ENCODE measurements around the gene DCXR.

The DCXR gene

DNA sequence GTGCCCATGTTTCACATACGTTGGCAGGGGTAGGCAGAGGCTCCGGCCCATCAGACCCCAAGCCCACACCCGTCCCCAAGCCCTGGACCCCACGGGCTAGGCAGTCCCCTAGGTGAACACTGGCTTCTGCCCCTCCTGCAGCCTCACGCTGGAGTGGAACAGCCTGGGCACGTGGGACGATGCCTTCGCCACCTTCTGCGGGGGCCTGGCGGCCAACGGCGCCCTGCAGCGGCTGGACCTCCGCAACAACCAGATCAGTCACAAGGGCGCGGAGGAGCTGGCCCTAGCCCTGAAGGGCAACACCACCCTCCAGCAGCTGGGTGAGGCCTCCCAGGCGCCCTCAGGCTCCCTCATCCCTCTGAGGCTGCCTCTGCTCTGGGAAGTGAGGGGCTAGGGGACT is 12.6 kb downstream of the DCXR start:
- H3K4me3 ChIP-seq (ENCODE audit: low read depth, low read length) = no peak overlapping the region

DNA sequence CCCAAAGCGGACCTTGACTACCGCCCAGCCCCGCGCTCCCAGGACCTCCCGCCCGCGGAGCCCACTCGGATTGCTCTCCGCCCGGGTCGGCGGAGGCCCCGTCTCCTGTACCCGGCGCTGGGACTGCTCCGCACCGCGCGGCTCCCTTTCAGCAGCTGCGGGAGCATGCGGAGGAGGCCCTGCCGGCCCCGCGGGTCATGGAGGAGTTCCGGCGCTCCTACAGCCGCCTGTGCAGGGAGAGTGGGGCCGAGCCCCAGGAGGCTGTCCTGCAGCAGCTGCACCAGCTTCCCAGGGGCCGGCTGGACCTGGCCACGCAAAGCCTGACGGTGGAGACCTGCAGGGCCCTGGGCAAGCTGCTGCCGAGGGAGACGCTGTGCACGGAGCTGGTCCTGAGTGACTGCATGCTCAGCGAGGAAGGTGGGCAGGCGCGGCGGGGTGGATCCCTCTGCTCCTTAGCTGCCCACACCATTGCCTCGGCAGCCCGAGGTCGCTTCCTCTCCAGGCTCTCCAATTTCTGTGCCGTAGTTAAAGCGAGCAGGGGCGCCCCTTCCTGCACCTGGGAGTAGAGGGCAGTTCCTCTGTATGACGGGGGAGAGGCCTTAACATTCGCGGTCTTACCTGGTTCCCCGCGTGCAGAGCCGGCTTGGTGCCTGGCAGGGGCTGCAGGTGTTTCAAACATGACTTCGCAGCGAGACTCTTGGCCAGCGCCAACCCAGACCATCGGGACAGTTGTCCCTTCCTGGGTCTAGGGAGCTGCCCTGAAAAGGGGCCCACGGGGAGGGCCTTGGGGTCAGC is 13.9 kb downstream of the DCXR start:
- peak overlapping the region; percentile 58 for H3K4me3 ChIP-seq (ENCODE audit: low read depth, low read length)

DNA sequence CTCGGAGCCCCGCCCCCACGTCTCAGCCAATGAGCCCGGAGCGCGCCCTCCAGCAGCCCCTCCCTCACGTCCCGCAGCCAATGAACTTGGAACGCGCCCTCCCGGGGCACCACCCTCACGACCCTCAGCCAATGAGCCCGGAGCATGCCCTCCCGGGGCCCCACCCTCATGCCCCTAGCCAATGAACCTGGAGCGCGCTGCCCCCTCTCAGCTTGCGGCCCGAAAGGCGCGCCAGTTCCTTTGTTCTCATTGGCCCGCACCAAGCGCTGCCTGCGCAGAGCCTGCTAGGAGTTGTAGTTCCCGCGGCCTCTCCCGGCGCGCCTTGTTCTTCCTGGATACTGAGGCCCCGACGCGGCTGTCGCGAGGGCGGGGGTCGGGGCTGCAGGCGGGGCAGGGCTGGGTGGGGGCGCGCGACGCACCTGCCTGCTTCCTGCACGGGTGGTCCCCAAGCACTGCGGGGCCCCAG is 14.5 kb downstream of the DCXR start, which contains the start of gene LRRC45:
TSS of gene LRRC45 (plus strand) at position 325 of the 466 bp plus-strand sequence. CDS start 339 bp downstream, outside the sequence.
- peak within 1 kb of the TSS; percentile 85 for H3K4me3 ChIP-seq (ENCODE audit: low read depth, low read length)

DNA sequence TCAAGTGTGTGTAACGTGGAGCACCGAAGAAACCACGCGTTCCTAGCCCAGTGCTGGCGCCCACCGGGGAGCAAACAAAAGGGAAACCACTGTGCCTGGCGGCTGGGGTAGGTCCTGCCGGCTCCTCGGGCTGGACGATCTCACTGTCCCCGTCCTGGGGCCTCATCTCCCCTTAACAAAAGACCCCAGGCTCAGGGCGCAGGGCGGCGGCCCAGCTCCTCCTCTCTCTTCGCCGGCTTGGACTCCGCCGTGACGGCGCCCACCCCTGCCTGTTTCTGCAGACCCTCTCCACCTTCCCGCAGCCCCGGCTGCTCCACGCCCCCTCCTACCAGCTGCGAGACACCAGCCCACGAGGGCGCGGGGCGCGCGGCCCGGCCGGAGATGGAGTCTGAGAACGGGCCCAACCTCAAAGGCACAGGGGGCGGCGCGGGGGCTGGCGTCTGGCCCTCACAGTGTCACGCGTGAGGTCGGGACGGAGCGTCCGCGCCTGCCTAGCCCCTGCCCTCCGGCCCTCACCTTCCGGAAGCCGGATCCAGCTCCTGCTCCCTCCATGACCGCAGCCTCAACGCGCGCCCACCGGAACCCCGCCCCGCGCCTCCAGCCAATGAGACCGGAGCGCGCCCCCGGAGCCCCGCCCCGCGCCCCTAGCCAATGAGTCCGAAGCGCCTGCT is 15.1 kb downstream of the DCXR start, which contains the start of gene CENPX:
TSS of gene CENPX (minus strand) at position 569 of the 671 bp plus-strand sequence. CDS start at position 552, 17 bp downstream.
- H3K4me3 ChIP-seq (ENCODE audit: low read depth, low read length) = peak within 1 kb of the TSS; percentile 85

DNA sequence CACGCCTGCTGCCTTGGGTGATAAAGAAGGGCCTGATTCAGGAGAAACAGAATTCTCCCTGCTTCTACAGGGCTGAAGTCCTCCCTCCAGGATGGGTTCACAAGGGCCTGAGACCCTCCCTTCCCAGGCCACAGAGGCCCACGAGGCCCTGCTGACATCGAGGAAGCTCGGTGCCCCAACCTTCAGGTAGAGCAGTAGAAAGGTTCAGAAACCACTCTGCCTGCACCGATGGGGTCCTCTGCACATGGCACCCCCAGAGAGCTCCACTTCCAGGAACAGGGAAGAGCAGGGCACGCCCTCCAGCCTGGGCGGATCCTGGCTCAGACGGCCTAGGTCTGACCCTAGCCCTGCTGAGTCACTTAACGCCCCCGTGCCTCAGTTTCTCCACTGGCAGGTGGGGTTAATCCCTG is 15.6 kb downstream of the DCXR start:
- peak overlapping the region; percentile 85 for H3K4me3 ChIP-seq (ENCODE audit: low read depth, low read length)

DNA sequence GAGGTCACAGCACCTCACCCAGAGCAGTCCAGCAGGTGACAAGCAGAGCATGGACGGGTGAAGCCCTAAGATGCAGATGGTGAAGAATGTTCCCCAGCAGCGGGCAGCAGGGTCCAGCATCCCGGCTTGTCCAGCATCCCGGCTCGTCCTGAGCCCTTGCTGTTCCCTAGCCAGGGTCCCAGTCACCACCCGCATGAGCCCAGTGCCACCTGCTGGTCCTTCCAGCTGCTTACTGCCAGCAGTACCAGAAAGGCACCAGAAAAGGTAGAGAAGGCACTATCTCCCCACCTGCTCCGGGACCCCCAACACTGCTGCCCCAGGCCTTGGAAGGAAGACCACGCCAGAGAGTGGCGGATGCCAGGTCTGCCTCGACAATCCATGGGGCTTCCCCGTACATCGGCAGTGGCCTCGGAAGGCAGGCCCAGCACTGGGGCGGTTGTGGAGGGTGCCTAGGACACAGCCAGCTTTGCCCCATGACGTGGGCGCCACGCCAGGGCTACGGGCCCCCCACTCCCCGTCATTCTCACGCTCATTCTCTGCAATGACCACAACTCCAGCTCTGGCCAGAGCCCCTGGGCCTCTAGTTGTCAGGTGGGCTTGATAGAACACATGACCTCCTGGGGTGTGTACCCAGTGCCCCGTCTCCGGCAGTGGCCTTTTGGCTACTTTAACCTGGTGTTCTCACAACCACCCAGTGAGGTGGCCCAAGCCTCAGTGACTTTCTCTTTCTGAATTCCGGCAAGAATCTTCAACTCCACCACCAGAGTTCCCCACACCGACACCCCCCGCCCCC is 16.2 kb downstream of the DCXR start:
- H3K4me3 ChIP-seq (ENCODE audit: low read depth, low read length) = no peak overlapping the region

DNA sequence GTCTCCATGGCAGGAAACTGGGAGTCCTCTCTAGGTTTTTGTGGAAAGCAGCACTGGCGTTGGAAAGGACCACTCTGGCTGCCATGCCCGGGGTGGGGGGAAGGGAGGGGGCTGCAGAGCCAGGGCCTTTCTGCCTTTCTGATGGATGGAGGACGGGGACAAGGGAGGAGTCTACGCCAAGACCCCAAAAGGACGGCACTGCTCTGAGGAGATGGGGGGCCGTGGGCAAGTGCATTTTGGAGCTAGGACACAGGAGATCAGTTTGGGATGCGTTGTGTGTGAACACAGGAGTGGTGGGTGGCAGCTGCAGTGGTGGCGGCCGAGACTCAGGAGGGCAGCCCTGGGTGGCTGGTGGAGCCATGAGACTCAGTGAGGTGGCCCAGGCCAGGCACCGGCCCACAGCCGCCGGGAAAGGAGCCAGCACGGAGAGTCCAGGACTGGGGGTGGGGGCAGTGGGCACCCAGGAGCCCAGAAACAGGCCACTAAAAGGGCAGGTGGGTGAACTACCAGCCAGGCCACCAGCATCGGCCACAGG is 16.9 kb downstream of the DCXR start:
- H3K4me3 ChIP-seq (ENCODE audit: low read depth, low read length) = no peak overlapping the region

DNA sequence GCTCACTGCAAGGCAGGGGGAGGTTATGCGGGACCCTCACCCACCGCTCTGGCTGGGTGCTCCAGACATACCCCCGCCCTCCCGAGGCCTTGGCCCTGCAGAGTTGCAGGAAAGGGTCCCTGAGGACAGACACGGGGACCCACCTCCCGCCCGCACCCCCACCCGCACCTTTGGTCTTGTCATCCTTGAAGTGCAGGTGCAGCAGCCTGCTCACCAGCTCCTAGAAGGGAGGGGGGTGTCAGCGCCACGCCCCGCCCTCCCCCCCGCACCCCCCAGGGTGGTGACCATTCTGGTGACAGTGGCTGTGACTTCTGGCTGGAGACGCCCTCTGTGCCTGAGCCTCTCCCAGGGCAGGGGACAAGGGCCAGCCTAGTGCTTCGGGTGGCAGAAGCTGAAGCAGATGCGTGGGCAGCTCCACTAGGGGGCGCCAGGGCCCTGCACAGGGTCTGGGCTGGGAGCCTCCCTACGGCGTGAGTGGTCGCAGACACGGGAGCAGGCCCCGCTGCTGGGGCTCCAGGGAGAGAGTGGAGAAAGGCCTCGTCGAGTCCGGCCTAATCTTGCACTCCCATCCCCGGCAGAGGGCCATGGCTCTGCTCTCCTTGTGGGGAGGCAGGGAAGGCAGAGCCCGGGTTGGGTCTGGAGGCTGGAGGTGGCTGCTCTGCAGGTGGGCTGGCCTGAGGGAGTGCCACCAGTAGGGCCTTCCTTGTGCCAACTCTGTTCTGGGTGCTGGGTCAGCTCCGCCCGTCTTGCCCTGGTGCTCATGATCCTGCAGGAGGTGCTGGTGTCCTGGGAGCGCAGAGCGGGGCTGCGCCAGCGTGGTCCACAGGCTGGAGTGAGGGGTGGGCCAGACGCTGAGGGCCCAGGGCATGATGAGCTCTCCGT is 17.6 kb downstream of the DCXR start:
- no peak overlapping the region for H3K4me3 ChIP-seq (ENCODE audit: low read depth, low read length)

DNA sequence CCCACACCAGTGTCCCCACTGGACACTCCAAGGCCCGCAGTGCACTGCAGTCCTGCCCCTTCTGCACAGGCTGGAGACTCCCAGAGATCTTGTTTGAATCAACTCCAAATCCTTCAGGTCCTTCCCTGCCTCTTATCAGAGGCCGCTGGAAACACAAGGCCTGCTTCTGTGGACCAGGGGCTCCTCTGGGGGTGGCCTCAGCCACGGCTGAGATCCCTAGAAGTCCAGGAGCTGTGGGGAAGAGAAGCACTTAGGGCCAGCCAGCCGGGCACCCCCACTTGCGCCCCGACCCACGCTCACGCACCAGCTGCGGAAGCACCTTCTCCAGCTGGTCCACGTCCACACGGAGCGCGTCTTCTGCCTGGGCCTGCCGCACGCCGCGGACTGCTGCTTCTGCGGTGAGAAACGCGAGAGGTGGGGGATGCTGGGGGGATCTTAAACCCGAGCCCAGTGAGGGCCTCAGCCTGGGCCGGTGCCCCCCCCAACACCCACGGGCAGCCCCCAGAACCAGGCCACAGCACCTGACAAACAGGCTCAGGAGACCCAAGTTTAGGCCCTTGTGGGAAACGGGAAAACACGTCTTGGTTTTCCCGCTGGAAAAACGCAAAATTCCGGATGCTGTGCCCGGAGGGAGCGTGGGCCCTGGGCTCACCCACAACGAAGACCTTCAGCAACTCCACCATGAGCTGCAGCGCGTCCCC is 18.4 kb downstream of the DCXR start:
- H3K4me3 ChIP-seq (ENCODE audit: low read depth, low read length) = no peak overlapping the region

DNA sequence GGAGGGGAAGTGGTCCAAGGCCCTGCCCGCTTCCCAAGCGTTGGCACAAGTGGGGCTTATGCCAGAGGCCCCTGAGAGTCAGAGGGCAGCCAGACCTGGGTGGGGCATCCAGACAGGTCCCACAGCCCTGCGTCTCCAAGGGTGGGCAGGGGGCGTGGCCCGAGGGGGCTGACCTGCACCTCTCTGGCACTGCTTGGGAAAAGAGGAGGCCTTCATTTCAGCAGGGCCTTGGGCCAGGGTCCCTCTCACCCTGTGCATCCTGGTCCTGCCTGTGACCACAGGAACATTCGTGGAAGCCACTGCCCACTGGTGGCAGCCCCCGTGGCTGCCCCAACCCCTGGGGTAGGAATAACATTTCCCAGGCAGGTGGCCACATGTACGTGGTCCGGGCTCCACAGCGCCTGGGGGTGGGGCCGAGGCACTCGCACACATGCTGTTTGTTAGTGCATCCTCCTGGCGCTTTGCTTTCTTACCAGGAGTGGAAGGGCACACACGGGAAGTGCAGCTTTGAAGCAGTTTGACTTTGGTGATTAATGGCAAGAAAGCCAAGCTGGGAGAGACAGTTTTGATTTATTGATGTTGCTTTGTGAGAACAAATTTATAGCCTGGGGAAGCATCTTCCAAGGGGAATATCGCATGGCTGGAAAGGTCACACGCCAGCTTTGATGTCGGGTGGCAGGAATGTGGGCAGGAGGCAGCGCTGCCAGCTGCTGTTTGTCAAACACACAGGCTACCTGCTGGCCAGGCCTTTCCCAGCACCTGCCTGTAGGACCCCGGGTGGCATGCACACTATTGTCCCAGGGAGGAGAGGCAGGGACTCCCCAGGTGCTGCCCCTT is 19.1 kb downstream of the DCXR start:
- H3K4me3 ChIP-seq (ENCODE audit: low read depth, low read length) = no peak overlapping the region

DNA sequence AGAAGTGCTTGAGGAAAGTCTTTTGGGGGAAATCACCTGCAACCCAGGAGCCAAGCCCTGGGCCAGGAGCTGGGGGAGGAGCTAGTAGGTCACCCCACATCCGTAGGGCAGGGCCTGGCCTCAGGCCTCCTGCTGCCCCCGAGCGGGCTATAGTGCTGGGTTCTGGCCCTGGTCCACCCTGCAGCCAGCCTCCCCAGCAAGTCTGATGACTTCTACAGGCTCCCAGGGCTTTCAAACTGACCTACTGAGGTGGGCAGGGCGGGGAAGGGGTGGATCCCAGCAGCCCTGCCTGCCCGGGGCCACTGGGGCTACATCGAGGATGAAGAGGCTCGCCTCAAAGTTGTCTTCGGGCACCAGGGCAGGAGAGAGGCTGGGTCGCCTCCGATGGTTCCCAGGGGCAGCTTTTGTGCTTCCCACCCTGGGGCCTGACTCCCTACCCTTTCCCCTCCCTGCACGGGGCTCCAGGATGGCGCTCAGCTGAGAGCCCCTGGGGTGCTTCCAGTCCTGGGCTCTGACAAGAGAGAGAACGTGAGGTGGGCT is 19.8 kb downstream of the DCXR start:
- no peak overlapping the region for H3K4me3 ChIP-seq (ENCODE audit: low read depth, low read length)

DNA sequence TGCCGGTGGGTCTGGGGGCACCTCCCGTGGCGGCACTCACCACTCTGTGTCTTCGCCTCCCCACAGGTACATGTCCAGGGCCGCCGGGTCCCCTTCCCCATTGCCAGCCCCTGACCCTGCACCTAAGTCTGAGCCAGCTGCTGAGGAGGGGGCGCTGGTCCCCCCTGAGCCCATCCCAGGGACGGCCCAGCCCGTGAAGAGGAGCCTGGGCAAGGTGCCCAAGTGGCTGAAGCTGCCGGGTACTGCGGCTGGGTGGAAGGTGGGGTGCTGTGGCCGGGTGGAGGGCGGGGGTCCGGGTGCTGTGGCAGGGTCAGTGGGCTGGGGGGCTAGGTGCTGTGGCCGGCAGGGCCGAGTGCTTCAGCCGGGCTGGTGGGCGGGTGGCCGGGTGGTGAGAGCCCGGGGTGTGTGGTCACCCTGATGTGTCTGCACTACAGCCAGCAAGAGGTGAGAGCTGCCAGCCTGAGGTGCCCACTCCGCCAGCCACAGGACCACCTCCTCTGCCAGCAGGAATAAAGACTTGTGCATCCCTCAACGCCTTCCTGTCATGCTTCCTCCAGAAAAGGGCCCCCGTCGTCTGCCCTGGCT is 20.5 kb downstream of the DCXR start:
- no peak overlapping the region for H3K4me3 ChIP-seq (ENCODE audit: low read depth, low read length)

DNA sequence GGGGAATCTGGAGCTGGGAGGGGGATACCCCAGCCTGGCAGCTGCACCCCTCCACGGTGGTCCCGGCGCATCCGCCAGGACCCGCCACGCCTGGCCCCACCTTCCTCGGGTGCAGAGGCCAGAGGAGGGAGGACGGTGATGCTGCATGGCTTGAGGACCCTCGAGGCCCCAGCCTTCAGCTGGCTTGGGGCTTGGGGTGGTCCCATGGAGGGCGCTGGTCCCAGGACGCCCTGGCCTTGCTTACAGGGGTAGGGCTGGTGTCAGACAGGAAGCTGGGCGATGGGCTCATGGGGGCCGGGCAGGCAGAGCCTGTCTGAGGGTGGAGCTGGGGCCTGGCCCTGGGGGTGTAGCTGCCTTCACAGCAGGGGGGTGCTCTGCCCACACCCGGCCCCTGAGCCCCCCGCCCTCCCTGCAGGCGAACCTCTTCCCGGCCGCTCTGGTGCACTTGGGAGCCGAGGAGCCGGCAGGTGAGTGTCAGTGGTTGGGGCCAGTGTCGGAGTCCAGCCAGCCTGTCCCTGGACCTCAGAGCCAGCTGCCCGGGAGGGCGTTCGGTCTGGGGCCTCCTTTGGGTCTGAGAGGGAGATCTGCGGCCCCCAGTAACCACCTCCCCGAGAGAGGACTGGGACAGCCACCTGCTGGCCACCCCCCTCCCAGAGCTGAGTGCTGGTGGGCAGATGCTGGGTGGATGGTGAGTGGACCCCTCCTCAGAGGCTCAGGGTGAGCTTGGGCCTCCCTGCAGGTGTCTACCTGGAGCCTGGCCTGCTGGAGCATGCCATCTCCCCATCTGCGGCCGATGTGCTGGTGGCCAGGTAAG is 21.2 kb downstream of the DCXR start:
- H3K4me3 ChIP-seq (ENCODE audit: low read depth, low read length) = no peak overlapping the region

DNA sequence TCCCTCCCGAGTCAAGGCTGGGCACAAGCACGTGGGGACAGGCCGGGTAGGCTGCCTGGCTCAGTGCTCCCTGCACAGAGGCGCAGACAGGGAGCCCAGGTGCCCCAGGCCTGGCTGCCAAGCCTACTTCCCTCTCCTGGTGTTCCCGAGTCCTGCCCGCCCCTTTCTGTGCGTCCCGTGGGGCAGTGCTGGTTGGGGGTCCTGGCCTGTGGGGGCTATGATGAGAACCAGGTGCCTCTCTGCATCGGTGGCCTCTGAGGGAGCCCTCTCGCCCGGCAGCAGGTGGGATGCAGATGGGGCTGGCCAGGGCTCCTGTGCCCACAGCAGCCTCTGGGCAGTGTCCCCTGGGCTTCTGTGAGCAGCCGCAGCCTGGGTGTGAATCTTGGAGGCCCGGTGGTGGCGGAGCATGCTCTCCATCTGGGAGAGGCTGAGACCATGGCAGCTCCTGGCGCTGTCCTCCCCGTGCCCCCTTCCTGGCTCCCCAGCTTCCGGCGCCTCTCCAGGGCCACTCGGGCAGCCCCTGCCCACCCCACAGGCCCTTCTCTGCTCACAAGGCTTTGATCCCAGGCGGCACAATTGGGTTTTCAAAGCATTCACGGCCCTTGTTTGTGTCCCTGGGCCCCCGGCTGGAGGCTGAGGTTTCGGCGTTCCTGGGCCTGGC is 22.1 kb downstream of the DCXR start:
- H3K4me3 ChIP-seq (ENCODE audit: low read depth, low read length) = no peak overlapping the region

DNA sequence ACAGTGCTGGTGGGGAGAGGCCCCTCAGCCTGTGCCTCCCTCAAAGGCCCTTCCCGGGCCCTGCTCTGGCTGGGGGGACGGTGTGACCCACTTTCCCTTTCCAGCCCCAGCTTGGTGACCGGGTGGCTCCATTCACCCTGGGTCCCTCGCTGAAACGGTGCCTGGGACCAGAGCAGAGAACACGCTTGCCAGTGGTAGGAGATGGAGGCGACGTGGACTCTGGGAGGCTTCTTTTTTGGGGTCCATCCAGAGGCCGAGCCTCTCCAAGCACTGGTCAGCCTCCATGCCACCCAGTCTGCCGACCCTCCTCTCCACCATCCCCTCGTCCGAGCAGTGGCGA is 22.6 kb downstream of the DCXR start:
- no peak overlapping the region for H3K4me3 ChIP-seq (ENCODE audit: low read depth, low read length)

DNA sequence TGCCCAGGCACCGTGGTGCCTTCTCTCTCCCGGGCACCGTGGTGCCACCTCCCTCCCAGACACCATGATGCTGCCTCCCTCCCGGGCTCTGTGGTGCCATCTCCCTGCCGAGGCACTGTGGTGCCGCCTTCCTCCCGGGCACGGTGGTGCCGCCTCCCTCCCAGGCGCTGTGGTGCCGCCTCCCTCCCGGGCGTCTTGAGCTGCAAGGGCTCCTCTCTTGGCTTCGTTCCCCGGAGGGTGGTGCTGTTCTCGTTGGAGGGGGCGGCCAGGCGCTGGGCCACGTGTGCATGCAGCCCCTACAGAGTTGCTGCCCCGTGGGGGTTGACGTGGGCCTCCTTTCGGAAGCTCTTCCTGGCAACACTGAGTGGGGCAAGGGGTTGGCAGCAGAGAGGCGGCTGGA is 23.1 kb downstream of the DCXR start:
- H3K4me3 ChIP-seq (ENCODE audit: low read depth, low read length) = no peak overlapping the region

All from iPS-11a (cell line).